ENCODE results near the gene ZNF428. TPM values are rescaled to one million over a fixed set of nuclear protein-coding genes. Genes with fewer than 3 reads are reported as not detected.

ZNF428 gene
- total RNA-seq, 6 experiments from 2014 or later = 10.9 to 16.7 (median 13.3) TPM

DNA sequence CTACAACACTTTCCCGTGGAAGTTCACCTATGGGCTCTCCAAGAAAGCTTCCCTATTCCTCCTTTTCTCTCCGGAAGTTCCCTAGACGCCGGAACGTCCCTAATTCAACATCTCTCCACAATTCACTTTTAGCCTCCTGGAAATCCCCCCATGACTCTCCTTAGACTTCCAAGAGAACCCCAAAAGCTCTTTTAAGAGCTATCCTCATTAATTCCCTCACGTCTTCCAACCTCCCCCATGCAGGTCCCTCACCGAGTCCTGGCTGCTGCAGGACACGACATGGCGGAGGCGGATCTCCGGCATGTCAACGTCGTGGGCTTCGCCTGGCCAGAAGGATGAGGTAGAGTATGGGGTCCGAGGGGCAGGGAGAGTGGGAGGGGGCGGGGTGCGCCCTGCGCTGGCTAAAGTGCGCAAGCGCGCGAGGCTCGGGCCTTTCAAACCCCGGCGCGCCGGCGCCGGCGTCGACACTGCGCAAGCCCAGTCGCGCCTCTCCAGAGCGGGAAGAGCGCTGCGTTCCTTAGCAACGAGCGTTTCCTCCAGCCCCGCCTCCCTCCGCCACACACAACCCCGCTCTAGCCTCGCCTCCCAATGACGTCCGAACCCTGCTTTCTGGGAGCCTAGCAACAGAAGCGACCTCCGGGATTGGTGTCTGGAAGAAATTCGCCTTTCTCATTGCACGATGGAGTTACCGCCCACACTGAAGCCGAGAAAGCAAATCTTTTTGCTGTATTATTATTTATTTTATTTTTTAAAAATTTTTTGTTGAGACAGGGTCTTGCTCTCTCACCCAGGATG is 44.1 kb downstream of the ZNF428 start, which contains the start of the genes PINLYP and XRCC1:
TSS of gene PINLYP (plus strand) at position 646 of the 795 bp plus-strand sequence. CDS start 1,391 bp downstream, outside the sequence.
TSS of gene XRCC1 (minus strand) at position 372 of the 795 bp plus-strand sequence. CDS start at position 303, 69 bp downstream.
- TF ChIP-seq, protein P1, sequence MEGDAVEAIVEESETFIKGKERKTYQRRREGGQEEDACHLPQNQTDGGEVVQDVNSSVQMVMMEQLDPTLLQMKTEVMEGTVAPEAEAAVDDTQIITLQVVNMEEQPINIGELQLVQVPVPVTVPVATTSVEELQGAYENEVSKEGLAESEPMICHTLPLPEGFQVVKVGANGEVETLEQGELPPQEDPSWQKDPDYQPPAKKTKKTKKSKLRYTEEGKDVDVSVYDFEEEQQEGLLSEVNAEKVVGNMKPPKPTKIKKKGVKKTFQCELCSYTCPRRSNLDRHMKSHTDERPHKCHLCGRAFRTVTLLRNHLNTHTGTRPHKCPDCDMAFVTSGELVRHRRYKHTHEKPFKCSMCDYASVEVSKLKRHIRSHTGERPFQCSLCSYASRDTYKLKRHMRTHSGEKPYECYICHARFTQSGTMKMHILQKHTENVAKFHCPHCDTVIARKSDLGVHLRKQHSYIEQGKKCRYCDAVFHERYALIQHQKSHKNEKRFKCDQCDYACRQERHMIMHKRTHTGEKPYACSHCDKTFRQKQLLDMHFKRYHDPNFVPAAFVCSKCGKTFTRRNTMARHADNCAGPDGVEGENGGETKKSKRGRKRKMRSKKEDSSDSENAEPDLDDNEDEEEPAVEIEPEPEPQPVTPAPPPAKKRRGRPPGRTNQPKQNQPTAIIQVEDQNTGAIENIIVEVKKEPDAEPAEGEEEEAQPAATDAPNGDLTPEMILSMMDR (IDR thresholded peaks at IDR 0.05) = no peak
- peak; percentile 37 for TF ChIP-seq POLR2A (IDR thresholded peaks at IDR 0.05)
- H3K4me1 ChIP-seq = peaks cover 0 to 7% (median 2%) of the 10 kb centered on the region in 4 donors
- H3K27ac ChIP-seq = peak within 1 kb of the TSS; percentile 37 to 66 (median 60)
- under 1% methylated on average over 43 of the region's 51 CpGs for WGBS (ENCODE audit: insufficient coverage, low coverage, low lambda C conversion rate, missing lambda C conversion rate)
- no peaks in the 10 kb centered on the region for H3K36me3 ChIP-seq
- peak within 1 kb of the TSS; percentile 66 to 77 (median 69) for H3K4me3 ChIP-seq
- no peaks in the 10 kb centered on the region for H3K27me3 ChIP-seq
- DNase-seq = peak; percentile 98 to 99 (median 98)
- no peaks in the 10 kb centered on the region for H3K9me3 ChIP-seq
- ATAC-seq = peak; percentile 99 to 100 (median 99)
- intact Hi-C loops (cut with DNase I) = no loop called here

DNA sequence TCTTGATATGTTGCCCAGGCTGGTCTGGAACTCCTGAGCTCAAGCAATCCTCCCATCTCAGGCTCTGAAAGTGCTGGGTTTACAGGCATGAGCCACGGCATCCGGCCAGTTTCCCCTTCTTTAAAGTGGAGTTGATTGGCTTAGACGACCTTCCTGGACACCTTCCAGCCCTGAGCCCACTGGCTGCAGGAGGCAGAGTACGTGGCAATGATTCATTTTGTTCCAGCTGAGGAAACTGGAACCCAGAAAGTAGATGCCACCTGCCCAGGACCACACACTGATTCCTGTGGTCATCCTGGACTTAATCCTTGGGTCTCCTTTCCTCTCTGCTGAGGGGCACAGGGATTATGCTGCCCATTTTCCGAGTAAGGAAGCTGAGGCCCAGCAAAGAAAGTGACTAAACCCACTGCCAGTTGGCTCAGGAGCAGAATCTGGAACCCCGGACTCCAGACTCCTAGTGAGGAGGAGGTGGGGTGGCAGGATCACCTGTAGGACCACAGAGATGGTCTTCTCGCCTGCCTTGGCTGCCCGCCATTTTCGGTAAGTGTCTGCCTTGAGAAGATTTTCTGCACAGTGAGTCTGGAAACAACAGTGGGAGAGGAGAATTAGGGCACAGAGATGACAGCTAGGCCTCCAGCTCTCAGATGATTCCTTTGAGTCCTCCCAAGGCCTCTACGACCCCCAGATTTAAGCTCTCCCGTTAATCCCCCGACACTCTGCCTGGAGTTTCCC is 44.8 kb downstream of the ZNF428 start:
- Histone ChIP-seq H3K4me1 (peaks cover 0 to 7% (median 2%) of the 10 kb centered on the region in 4 donors), H3K36me3 (no peaks in the 10 kb centered on the region), H3K27me3 (no peaks in the 10 kb centered on the region), H3K27ac (peak overlapping the region; percentile 37 to 66 (median 60)), H3K9me3 (no peaks in the 10 kb centered on the region), H3K4me3 (peak overlapping the region; percentile 66 to 77 (median 69))
- TF ChIP-seq POLR2A (IDR thresholded peaks at IDR 0.05) = no peak
- TF ChIP-seq, protein P1 (IDR thresholded peaks at IDR 0.05) = no peak
- DNase-seq (peak in 1 of 3 donors; percentile 56), ATAC-seq (no peak)
- WGBS (ENCODE audit: insufficient coverage, low coverage, low lambda C conversion rate, missing lambda C conversion rate) = 11% methylated on average over 10 of the region's 12 CpGs
- intact Hi-C loops (cut with DNase I) = no loop called here

DNA sequence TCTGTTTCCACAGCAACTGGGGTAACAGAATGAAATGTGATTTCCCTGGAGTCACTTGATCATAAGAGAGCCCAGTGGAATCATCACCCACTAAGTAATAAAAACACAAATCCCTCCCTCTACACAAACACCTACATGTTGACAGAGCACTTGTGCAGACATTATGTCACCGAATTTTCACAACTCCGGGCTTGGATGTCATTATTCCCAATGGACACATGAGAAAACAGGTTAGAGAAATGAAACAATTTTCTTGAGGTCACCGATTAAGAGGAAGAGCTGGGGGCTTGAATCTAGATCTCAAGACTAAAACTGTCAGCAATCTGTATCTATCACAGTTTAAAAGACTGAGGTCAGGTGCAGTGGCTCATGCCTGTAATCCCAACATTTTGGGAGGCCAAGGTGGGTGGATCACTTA is 47.2 kb downstream of the ZNF428 start:
- 84% methylated on average over 3 of the region's 3 CpGs for WGBS (ENCODE audit: insufficient coverage, low coverage, low lambda C conversion rate, missing lambda C conversion rate)
- H3K27me3 ChIP-seq = no peaks in the 10 kb centered on the region
- no peak for DNase-seq
- no peak overlapping the region for H3K27ac ChIP-seq
- H3K4me1 ChIP-seq = peaks cover 0 to 7% (median 2%) of the 10 kb centered on the region in 4 donors
- H3K9me3 ChIP-seq = no peaks in the 10 kb centered on the region
- no peaks in the 10 kb centered on the region for H3K36me3 ChIP-seq
- no peak overlapping the region for H3K4me3 ChIP-seq
- ATAC-seq = no peak
- intact Hi-C loops (cut with DNase I) = no loop called here
- TF ChIP-seq, protein P1 (IDR thresholded peaks at IDR 0.05) = no peak
- no peak for TF ChIP-seq POLR2A (IDR thresholded peaks at IDR 0.05)

DNA sequence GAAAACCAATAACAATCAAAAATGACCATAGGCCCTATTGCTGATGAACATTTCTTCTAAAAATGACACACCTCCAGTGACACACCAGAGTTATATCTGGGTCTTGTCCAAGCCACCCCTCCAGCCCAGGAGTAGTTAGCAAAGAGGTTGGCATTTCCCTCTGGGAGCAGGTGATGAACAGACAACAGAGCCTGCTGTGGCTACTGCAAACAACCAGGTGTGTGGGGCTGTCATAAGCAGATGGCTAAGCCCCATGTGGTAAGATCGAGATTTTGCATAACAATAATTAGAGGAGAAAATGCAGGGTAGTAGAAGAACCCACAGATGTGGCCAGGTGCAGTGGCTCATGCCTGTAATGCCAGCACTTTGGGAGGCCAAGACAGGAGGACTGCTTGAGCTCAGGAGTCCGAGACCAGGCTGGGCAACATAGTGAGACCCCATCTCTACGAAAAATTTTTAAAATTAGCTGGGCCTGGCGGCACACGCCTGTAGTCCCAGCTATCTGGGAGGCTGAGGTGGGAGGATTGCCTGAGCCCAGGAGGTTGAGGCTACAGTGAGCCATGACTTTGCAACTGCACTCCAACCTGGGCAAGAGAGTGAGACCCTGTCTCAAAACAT is 49.1 kb downstream of the ZNF428 start:
- ATAC-seq (no peak), DNase-seq (no peak)
- Histone ChIP-seq H3K36me3 (no peaks in the 10 kb centered on the region), H3K9me3 (no peaks in the 10 kb centered on the region), H3K27ac (no peak overlapping the region), H3K4me3 (no peak overlapping the region), H3K27me3 (no peaks in the 10 kb centered on the region), H3K4me1 (peaks cover 0 to 7% (median 2%) of the 10 kb centered on the region in 4 donors)
- intact Hi-C loops (cut with DNase I) = no loop called here
- TF ChIP-seq, protein P1 (IDR thresholded peaks at IDR 0.05) = no peak
- no peak for TF ChIP-seq POLR2A (IDR thresholded peaks at IDR 0.05)
- WGBS (ENCODE audit: insufficient coverage, low coverage, low lambda C conversion rate, missing lambda C conversion rate) = 50% methylated on average over 2 of the region's 5 CpGs

Data from right lobe of liver (tissue), 6 donors.